GM18870 (cell line): ENCODE results near the gene LDB3.
A peak's percentile ranks its signal among the peaks of the same experiment; 100 is the strongest.

Experiments used
- ATAC-seq: cut with Tn5 transposase; IDR thresholded peaks from one replicate; pipeline ENCODE4 v1.9.1; 2021; ENCODE audit warnings: moderate library complexity; ENCODE audit not compliant: unreplicated experiment

The LDB3 gene

GRCh38 chr10:86685416-86685815 is 17.1 kb downstream of the LDB3 start:
- ATAC-seq, result no peak

- ATAC-seq, result no peak
Measured at GRCh38 chr10:86685893-86686632, 17.8 kb downstream of the LDB3 start.

- no peak for ATAC-seq
Measured at GRCh38 chr10:86686972-86687371, 18.7 kb downstream of the LDB3 start.

GRCh38 chr10:86687750-86688149 is 19.4 kb downstream of the LDB3 start:
- no peak for ATAC-seq

GRCh38 chr10:86688398-86688921 is 20.1 kb downstream of the LDB3 start:
- peak; percentile 67 for ATAC-seq

GRCh38 chr10:86689146-86689545 is 20.8 kb downstream of the LDB3 start:
- no peak for ATAC-seq

GRCh38 chr10:86690231-86690630 is 21.9 kb downstream of the LDB3 start:
- no peak for ATAC-seq

- no peak for ATAC-seq
Measured at GRCh38 chr10:86690657-86691084, 22.4 kb downstream of the LDB3 start.

GRCh38 chr10:86691333-86692022 is 23.2 kb downstream of the LDB3 start:
- ATAC-seq, result no peak

- ATAC-seq, result no peak
Measured at GRCh38 chr10:86692023-86692514, 23.8 kb downstream of the LDB3 start.

GRCh38 chr10:86692664-86693063 is 24.4 kb downstream of the LDB3 start:
- ATAC-seq, result no peak

- no peak for ATAC-seq
Measured at GRCh38 chr10:86693275-86693674, 25.0 kb downstream of the LDB3 start.

- ATAC-seq, result no peak
Measured at GRCh38 chr10:86693721-86694369, 25.5 kb downstream of the LDB3 start.

GRCh38 chr10:86698207-86698940 is 30.1 kb downstream of the LDB3 start:
- no peak for ATAC-seq

GRCh38 chr10:86699125-86699524 is 30.8 kb downstream of the LDB3 start:
- no peak for ATAC-seq

- no peak for ATAC-seq
Measured at GRCh38 chr10:86699541-86699940, 31.2 kb downstream of the LDB3 start.

- ATAC-seq, result no peak
Measured at GRCh38 chr10:86699991-86700840, 31.9 kb downstream of the LDB3 start.

GRCh38 chr10:86700851-86701617 is 32.7 kb downstream of the LDB3 start:
- no peak for ATAC-seq

- ATAC-seq, result no peak
Measured at GRCh38 chr10:86703176-86703575, 34.9 kb downstream of the LDB3 start.
